GM19351 (cell line): ENCODE measurements around the gene TIGD1.

Experiments used
- ATAC-seq: cut with Tn5 transposase; IDR thresholded peaks from one replicate; pipeline ENCODE4 v1.9.1; 2021; ENCODE audit warnings: mild to moderate bottlenecking, moderate library complexity; ENCODE audit not compliant: unreplicated experiment

Gene TIGD1

DNA sequence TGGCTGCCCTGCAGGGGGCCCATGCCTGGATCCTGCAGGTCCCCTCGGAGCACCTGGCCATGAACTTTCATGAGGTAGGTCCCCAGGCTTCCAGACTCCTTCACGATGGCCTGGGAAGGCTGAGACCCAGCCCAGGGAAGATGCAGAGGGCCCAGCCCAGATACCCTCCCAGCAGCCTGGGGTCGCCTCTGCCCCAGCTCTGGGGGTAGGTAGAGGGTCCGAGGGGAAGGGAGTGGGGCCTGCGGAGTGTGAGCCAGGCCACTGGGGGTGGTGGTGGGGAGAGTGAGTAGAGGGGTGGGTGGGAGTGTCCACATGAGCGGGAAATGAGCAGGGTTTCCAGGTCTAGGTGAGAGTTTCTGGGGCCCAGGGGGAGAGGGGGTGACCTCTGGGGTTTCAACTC lies 25.6 kb downstream of the TIGD1 start:
- no peak for ATAC-seq

DNA sequence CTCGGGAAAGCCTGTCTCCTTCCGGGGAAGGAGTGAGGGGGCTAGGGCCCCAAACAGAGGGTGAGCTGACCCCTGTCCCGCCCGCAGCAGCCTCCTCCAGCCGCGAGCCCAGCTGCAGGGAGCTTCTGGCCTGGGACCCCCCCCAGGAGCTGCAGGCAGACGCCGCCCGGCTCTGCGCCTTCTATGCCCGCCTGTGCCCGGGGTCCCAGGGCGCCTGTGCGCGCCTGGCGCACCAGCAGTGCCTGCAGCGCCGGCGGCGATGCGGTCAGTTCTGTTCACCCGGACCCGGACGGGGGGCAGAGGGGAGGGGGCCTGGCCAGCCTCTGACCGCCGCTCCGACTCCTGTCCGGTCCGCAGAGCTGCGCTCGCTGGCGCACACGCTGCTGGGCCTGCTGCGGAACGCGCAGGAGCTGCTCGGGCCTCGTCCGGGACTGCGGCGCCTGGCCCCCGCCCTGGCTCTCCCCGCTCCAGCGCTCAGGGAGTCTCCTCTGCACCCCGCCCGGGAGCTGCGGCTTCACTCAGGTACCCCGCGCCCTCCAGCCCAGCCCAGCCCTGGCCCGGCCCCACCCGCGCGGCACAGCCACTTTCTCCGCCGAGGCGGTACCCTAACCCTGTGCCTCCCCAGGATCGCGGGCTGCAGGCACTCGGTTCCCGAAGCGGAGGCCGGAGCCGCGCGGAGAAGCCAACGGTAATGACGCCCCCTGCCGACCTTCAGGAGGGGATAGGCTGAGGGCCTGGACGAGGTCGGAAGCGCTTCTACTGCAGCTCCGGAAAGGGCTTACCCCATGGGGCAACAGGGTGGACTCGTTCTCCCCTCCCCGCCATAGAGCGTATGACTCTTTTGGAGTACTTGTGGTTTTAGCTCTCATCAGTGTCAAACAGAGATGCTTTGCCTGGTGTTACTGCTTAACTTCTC lies 26.4 kb downstream of the TIGD1 start:
- no peak for ATAC-seq

DNA sequence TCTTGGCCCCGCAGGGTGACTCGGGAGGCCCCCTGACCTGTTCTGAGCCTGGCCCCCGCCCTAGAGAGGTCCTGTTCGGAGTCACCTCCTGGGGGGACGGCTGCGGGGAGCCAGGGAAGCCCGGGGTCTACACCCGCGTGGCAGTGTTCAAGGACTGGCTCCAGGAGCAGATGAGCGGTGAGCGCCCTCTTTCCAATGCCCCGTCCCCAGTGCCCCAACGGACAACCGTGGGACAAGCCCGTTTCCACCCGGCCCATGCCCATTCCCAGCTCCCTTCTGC lies 27.0 kb downstream of the TIGD1 start:
- no peak for ATAC-seq

GRCh38 chr2:232522623-232523401 lies 27.5 kb downstream of the TIGD1 start:
- ATAC-seq: no peak

GRCh38 chr2:232521959-232522622 lies 28.3 kb downstream of the TIGD1 start:
- ATAC-seq: peak; percentile 45

DNA sequence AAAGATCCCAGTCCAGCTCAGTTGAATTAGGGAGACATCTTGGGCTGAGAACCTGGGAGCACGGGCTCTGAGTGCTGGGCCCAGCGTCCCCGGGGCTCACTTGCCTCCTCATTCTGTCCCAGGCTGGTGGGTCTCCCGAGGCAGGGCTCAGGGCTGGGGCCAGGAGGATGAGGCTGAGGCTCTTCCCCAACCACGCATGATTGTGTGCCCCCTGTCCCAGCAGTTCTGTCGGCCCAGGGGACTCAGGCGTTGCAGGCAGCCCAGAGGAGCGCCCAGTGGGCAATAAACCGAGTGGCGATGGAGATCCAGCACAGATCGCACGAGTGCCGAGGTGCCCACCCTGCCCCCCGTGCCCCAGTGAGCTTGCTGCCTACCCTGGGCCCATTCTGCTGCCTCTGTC lies 29.3 kb downstream of the TIGD1 start:
- ATAC-seq: no peak

GRCh38 chr2:232520489-232520888 lies 29.9 kb downstream of the TIGD1 start:
- no peak for ATAC-seq

DNA sequence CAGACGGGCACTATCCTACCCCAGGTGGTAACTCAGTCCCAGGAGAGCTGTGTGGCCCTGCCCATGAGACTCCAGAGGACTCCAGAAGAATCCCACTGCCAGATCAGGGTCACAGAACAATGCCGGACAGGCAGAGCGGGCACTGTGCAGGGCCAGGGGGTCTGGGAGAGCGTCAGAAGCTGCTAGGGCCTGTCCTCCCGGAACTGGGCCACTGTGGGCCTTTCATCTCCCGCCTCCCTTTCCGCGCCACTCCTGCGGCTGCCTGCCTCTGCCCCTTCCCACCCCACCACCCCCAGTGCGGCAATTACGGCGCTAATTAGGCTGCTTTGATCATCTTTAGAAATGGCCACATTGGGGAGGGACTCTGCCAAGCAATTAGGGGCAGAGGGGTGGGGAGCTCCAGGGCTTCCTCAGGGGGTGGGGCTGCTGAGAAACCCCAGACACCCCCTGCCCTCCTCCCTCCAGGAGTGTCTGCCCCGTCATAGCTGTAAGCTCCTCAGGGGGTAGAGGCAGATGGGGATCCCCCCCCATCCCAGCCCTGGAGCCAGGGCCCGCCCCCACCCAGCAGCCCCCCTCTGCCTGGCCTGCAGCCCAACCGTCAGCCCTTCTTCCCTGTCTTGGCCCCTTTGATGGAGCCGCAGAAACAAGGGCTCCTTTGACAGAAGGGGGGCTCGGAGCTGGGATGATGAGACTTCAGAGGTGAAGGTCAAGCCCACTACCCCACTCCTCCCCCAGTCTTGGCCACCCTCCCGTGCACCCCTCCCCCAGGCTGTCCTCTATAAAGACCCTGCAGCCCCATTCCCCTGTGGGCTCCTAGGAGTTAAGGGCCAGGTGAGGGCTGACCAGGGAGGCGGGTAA lies 30.5 kb downstream of the TIGD1 start, which contains the start of gene PRSS56:
Gene PRSS56, plus strand, starts transcription at position 808 of the 858 bp plus-strand sequence. CDS start 211 bp downstream, outside the sequence.
- no peak for ATAC-seq

DNA sequence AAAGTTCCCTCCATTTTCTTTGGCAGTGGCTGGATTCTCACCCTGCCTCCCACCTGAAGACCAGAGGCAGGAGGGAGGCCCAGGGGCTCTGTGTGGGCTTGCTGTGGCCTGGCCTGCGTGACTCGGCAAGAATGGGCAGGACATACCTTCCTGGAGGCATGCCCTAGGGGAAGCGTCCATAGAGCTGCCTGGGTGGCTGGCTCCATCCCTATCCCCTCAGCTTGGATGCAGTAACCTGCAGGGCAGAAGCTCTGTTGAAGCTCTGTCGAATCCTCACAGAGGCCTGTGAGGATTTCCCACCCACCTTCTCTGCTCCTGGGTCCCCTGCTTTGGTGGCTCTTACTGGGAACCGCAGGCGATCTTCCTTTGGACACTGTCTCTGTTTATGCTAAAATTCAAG lies 31.5 kb downstream of the TIGD1 start:
- no peak for ATAC-seq

GRCh38 chr2:232516551-232516950 lies 33.8 kb downstream of the TIGD1 start:
- ATAC-seq: no peak

GRCh38 chr2:232515639-232516038 lies 34.7 kb downstream of the TIGD1 start:
- ATAC-seq: no peak

GRCh38 chr2:232513353-232513752 lies 37.0 kb downstream of the TIGD1 start:
- ATAC-seq: no peak

GRCh38 chr2:232512602-232513001 lies 37.8 kb downstream of the TIGD1 start:
- ATAC-seq: no peak

DNA sequence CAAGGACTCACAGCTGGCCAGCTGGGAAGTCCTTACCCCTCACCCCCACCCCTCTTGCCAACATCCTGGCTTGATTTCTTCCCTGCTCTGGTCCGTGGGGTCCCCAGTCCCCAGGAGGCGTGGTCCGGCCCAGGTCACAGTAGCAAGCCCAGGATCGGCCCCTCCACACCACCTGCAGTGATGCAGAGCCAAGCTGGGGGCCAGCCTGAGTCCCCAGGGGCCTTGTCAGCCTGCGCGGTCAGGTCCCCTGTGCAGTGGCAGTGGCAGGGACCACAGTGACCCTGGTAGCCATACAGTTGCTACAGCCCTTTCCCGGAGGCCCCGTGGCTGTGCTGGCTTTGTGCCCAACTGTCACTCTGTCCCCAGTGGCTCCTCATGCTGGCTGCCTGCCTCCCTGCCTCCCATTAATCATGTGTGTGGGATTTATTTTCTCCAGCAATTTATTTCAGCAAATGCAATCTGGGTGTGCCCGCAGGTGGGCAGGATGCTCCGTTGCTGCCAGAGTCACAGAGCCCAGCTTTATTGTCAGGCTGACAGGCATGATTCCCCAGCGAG lies 38.9 kb downstream of the TIGD1 start:
- ATAC-seq: no peak

DNA sequence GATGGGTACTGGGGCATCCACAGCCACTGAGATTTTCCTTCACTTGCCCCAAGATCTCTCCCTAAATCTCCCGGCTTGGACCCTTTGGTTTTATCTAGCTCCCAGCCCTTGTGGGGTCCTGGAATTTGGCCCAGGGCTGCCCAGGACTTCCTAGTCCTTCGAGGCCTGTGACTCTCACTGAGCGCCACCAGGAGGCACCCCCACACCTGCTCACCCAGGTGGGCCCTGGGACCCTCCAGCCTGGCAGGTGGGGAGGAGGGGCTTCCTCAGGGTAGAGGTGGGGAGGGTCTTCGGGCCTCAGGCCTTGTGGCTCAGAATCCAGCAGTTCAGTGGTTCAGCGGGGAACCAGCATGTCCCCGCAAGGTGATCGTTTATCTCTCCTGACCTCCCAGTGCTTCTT lies 42.1 kb downstream of the TIGD1 start:
- ATAC-seq: no peak

GRCh38 chr2:232506709-232507108 lies 43.6 kb downstream of the TIGD1 start:
- no peak for ATAC-seq

GRCh38 chr2:232505856-232506255 lies 44.5 kb downstream of the TIGD1 start:
- no peak for ATAC-seq

DNA sequence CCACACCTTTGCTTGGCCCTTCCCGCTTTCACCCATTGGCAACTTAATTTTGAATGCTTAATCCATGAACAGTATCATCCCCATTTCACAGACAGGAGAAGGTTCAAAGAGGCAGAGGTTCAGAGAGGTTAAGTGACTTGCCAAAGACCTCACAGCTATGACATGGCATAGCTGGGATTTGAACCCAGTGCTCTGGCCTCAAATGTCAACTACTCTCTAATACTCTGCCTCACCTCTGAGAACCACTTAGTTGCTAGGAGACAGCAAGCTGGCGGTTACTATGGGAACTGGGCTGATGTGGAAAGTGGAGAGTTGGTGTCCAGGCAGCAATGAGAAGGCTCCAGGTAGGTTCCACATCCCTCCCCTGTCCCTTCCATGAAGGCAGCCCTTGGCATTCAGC lies 45.9 kb downstream of the TIGD1 start:
- ATAC-seq: no peak

- ATAC-seq: no peak
These were observed 46.5 kb downstream of the TIGD1 start for GRCh38 chr2:232503809-232504323.
